HG02798 (cell line): ENCODE measurements around the gene SCPEP1.
A peak's percentile ranks its signal among the peaks of the same experiment; 100 is the strongest.

ENCODE experiments used
- ATAC-seq: cut with Tn5 transposase; IDR thresholded peaks from one replicate; pipeline ENCODE4 v1.9.1; 2021; ENCODE audit warnings: mild to moderate bottlenecking; ENCODE audit not compliant: unreplicated experiment, poor library complexity

SCPEP1 gene

GRCh38 chr17:57034807-57035754 lies 57.1 kb downstream of the SCPEP1 start:
- ATAC-seq = no peak

DNA sequence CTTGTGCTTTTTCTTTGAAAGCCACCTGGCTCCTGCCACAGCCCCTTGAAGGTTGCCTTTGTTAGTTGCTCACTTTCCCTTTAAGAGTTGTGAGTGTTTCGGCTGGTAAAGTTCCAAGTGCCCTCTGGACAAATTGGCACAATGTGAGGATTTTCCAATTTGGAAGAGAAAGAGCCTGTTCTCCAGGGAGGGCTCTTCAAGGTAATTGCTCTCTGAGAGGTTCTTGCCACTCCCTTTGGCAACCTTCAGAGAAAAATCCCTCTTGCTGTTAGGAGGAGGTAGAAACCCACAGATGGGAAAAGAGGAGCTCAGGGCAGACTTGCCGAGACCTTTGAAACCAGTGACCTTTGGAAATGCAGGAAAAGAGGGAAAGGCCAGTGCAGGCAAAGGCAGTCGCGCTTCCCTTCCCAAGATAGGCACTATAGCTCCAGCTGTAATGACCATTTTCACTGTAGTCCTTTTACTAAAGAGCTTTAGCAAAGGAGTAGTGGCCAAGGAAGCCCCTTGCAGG lies 58.1 kb downstream of the SCPEP1 start:
- no peak for ATAC-seq

DNA sequence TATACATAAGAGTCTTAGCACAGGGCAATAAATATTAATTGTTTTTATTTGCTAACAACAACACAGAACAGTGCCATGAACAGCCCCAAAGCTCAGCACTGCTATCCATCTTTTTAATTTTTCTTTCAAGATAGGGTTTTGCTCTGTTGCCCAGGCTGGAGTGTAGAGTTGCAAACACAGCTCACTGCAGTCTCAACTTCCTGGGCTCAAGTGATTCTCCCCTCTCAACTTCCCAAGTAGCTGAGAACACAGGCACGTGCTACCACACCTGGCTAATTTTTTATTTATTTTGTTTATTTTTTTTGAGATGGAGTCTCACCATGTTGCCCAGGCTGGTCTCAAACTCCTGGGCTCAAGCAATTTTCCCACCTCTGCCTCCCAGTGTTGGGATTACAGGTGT lies 59.5 kb downstream of the SCPEP1 start:
- ATAC-seq = no peak

DNA sequence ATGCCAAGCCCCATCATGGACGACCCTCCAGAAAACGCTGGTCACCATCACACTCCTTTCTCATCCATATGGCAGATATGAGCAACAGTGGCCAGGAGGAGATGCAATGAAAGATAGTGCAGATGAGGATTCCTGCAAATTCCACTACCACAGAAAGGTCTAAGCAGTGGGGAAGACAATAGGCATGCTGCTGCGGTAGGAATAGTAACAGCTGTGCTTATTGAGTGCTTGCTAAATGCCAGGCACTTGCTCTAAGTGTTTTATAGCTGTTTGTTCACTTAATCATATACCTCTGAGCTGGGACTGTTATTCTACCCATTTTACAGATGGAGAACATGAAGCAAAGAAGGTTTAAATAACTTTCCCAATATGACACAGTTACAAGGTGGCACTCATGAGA lies 60.6 kb downstream of the SCPEP1 start:
- no peak for ATAC-seq

GRCh38 chr17:57040571-57040970 lies 62.6 kb downstream of the SCPEP1 start:
- ATAC-seq = no peak

DNA sequence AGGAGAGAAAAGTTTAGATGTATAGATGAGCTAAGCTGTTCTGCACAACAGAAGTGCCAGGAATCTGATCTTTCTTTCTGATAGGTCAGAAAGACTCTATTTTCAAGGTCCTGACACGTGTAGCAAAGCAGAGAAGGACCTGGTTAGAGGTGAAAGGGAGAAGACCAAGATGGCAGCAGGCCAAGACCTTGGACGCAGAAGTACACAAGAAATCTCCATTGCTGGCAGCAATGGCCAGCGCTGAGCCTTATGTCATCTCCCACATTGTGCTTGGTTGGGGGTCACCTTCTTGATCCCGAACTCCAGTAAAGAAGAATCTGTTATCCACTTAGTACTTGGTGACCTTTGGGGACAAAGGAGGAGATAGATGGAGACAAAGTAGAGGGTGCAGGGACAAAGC lies 65.3 kb downstream of the SCPEP1 start:
- ATAC-seq = no peak

- ATAC-seq = no peak
These were observed 67.3 kb downstream of the SCPEP1 start for GRCh38 chr17:57044976-57045867.

GRCh38 chr17:57045868-57046704 lies 68.2 kb downstream of the SCPEP1 start:
- ATAC-seq = peak; percentile 81

- ATAC-seq = peak; percentile 14
These were observed 68.8 kb downstream of the SCPEP1 start for GRCh38 chr17:57046749-57047148.

- ATAC-seq = no peak
These were observed 70.2 kb downstream of the SCPEP1 start for GRCh38 chr17:57048096-57048495.

DNA sequence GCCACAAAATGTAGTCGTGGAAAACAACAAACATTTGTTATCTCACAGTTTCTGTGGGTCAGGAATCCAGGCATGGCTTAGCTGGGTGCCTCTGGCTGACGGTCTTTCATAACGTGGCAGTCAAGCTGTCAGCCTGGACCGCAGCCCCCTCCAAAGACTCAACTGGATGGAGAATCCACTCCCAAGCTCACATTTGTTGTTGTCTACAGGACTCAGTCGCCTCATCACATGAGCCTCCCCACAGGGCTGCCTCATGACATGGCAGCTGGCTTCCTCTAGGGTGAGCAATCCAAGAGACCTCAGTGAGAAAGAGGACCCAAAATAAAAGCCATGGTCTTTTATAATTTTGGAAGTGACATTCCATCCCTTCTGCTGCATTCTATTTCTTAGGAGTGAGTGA lies 72.4 kb downstream of the SCPEP1 start:
- ATAC-seq = no peak

GRCh38 chr17:57051886-57052361 lies 74.0 kb downstream of the SCPEP1 start:
- ATAC-seq = no peak
